Endodermal cell (in vitro differentiated cells): Measurements from ENCODE around the gene MED1. TPM values are rescaled to one million over a fixed set of nuclear protein-coding genes. Genes with fewer than 3 reads are reported as not detected.
"Not testable (repeated sequence)": the region's sequence is repeated elsewhere in the genome, so short reads cannot be mapped to it uniquely, and the experiment has no call there.

Experiments
- DNase-seq: peaks from one replicate; pipeline ENCODE4 v3.0.0-alpha.2; 2017
- H3K27ac ChIP-seq: 2 replicates; pipeline ENCODE4 v1.5.1; 2013; ENCODE audit warnings: mild to moderate bottlenecking, low read depth, low read length, moderate library complexity
- H3K27me3 ChIP-seq: 2 replicates; pipeline ENCODE4 v1.6.1; 2013; ENCODE audit warnings: mild to moderate bottlenecking, low read length, moderate library complexity; ENCODE audit not compliant: insufficient read depth, control insufficient read depth, poor library complexity, severe bottlenecking
- H3K36me3 ChIP-seq: 2 replicates; pipeline ENCODE4 v1.7.0; 2013; ENCODE audit warnings: mild to moderate bottlenecking, low read length, moderate library complexity; ENCODE audit not compliant: control insufficient read depth, insufficient read depth
- H3K4me1 ChIP-seq: one replicate; pipeline ENCODE4 v1.7.0; 2013; ENCODE audit warnings: low read length; ENCODE audit not compliant: control insufficient read depth, insufficient read depth
- H3K4me3 ChIP-seq: 2 replicates; pipeline ENCODE4 v1.5.1; 2013; ENCODE audit warnings: mild to moderate bottlenecking, low read length, moderate library complexity
- H3K9ac ChIP-seq: 2 replicates; pipeline ENCODE4 v1.6.1; 2013; ENCODE audit warnings: mild to moderate bottlenecking, low read length, moderate library complexity; ENCODE audit not compliant: poor library complexity, severe bottlenecking; ENCODE audit errors: extremely low read depth
- H3K9me3 ChIP-seq: 2 replicates; pipeline ENCODE4 v1.6.1; 2013; ENCODE audit warnings: mild to moderate bottlenecking, low read length, moderate library complexity; ENCODE audit not compliant: control insufficient read depth
- H3K27ac Mint-ChIP-seq: 2 replicates; pipeline ENCODE4 v1.8.0; 2020; ENCODE audit warnings: mixed read lengths
- H3K27me3 Mint-ChIP-seq: 2 replicates; pipeline ENCODE4 v1.8.0; 2021; ENCODE audit warnings: mild to moderate bottlenecking, mixed read lengths; ENCODE audit not compliant: insufficient read depth
- H3K36me3 Mint-ChIP-seq: 2 replicates; pipeline ENCODE4 v1.8.0; 2020; ENCODE audit warnings: low read depth, mixed read lengths
- H3K4me1 Mint-ChIP-seq: 2 replicates; pipeline ENCODE4 v1.8.0; 2020; ENCODE audit warnings: mixed read lengths
- H3K4me3 Mint-ChIP-seq: 2 replicates; pipeline ENCODE4 v1.8.0; 2020; ENCODE audit warnings: mild to moderate bottlenecking, moderate library complexity, mixed read lengths
- H3K9me3 Mint-ChIP-seq: 2 replicates; pipeline ENCODE4 v1.8.0; 2020; ENCODE audit warnings: mild to moderate bottlenecking, mixed read lengths
- WGBS, 2 experiments: methylation state at CpG; one replicate each; pipeline versions ENCODE4 v1.1.5 to v1.1.7; 2013; ENCODE audit warnings: missing lambda C conversion rate in 2 of 2, mixed read lengths in 1 of 2; ENCODE audit not compliant: insufficient coverage in 1 of 2, insufficient read length in 1 of 2; 5-methylcytosine and 5-hydroxymethylcytosine counted together
- total RNA-seq, 2 donors: library from RNA; stranded (reverse); fragmentation: NEBNext Ultra II Directional in 1 of 2; extraction: Animal tissue kit (Norgen Biotek cat#: 25700) in 1 of 2; gene quantifications; 2 replicates in 1 of 2; 3 replicates in 1 of 2; pipeline ENCODE4 v1.2.1, GENCODE V29; 2021
- TF ChIP-seq, protein P1 (sequence below): fragments of 200-600 bp; sonication (generic); conservative IDR thresholded peaks from 2 replicates; pipeline ENCODE4 v1.5.0; 2021; ENCODE audit warnings: antibody characterized with exemption, mild to moderate bottlenecking

Gene MED1
- total RNA-seq, 2 donors from 2014 or later = 56.1 to 57.5 TPM

DNA sequence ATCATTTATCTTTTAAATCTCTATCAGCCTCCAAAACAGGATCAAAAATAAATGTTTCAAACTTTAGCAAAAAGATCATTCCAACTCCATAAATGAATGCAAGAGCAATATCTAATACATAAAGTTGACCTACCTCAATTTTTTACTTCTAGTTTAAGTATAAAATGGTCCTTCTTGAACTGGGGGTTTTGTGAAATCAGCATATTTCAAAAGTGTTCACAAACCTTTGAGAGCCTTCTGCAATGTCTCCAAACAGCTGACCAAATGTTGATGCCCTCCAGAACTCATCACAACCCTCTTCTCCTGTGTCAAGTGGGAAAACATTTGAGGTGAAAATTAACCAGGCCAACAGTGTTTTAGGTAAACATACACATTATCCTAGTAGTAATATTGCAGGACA, 7.7 kb downstream of the MED1 start:
- H3K4me1 Mint-ChIP-seq = no peaks in the 10 kb centered on the region
- TF ChIP-seq, protein P1, sequence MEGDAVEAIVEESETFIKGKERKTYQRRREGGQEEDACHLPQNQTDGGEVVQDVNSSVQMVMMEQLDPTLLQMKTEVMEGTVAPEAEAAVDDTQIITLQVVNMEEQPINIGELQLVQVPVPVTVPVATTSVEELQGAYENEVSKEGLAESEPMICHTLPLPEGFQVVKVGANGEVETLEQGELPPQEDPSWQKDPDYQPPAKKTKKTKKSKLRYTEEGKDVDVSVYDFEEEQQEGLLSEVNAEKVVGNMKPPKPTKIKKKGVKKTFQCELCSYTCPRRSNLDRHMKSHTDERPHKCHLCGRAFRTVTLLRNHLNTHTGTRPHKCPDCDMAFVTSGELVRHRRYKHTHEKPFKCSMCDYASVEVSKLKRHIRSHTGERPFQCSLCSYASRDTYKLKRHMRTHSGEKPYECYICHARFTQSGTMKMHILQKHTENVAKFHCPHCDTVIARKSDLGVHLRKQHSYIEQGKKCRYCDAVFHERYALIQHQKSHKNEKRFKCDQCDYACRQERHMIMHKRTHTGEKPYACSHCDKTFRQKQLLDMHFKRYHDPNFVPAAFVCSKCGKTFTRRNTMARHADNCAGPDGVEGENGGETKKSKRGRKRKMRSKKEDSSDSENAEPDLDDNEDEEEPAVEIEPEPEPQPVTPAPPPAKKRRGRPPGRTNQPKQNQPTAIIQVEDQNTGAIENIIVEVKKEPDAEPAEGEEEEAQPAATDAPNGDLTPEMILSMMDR = no peak
- H3K27me3 Mint-ChIP-seq = no peaks in the 10 kb centered on the region
- Histone ChIP-seq H3K27ac (no peak overlapping the region), H3K4me1 (no peaks in the 10 kb centered on the region), H3K4me3 (no peak overlapping the region), H3K36me3 (peaks cover 79% of the 10 kb centered on the region), H3K27me3 (no peaks in the 10 kb centered on the region), H3K9ac (no peak overlapping the region), H3K9me3 (no peaks in the 10 kb centered on the region)
- no peak overlapping the region for H3K4me3 Mint-ChIP-seq
- H3K36me3 Mint-ChIP-seq = peaks cover 79% of the 10 kb centered on the region
- DNase-seq = no peak
- no peaks in the 10 kb centered on the region for H3K9me3 Mint-ChIP-seq
- H3K27ac Mint-ChIP-seq = no peak overlapping the region

DNA sequence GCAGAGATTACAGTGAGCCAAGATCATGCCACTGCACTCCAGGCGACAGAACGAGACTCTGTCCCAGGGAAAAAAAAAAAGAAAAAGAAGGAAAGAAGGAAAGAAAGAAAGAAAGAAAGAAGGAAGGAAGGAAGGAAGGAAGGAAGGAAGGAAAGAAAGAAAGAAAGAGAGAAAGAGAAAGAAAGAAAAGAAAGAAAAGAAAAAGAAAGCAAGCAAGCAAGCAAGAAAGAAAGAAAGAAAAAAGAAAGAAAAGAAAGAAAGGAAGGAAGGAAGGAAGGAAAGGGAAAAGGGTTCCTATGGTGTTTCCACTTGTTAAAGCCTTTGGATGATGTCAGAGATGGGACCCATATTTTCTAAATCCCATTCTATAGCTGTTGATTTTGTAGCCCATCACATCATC, 11.2 kb downstream of the MED1 start:
- H3K36me3 Mint-ChIP-seq = peaks cover 75% of the 10 kb centered on the region
- H3K4me3 ChIP-seq, H3K4me1 ChIP-seq, H3K27ac Mint-ChIP-seq, H3K4me3 Mint-ChIP-seq, H3K27me3 Mint-ChIP-seq, H3K9me3 ChIP-seq, H3K4me1 Mint-ChIP-seq, H3K27me3 ChIP-seq, DNase-seq, H3K27ac ChIP-seq, H3K9ac ChIP-seq, H3K9me3 Mint-ChIP-seq: not testable (repeated sequence)
- 98 to 100% methylated on average over 2 of the region's 2 CpGs for whole genome bisulfite sequencing, 2 experiments
- H3K36me3 ChIP-seq = peaks cover 73% of the 10 kb centered on the region

DNA sequence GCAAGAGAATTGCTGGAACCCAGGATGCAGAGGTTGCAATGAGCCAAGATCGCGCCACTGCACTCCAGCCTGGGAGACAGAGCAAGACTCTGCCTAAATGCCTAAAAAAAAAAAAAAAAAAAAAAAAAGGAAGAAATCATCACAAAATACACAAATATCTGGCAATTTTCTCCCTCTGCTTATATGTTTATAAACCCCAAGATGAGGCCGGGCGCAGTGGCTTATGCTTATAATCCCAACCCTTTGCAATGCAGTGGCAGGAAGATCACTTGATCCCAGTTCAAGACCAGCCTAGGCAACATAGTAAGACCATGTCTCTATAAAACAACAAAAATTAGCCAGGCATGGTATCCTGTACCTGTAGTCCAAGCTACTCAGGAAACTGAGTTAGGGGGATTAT, 21.5 kb downstream of the MED1 start:
- DNase-seq = no peak
- Histone ChIP-seq H3K4me3 (no peak overlapping the region), H3K9me3 (no peaks in the 10 kb centered on the region), H3K9ac (no peak overlapping the region), H3K4me1 (no peaks in the 10 kb centered on the region), H3K27me3 (no peaks in the 10 kb centered on the region), H3K36me3 (peaks cover 75% of the 10 kb centered on the region), H3K27ac (no peak overlapping the region)
- Mint-ChIP-seq H3K36me3 (peaks cover 60% of the 10 kb centered on the region), H3K4me3 (no peak overlapping the region), H3K9me3 (no peaks in the 10 kb centered on the region), H3K27ac (no peak overlapping the region), H3K4me1 (no peaks in the 10 kb centered on the region), H3K27me3 (no peaks in the 10 kb centered on the region)
- 99% methylated on average over 4 of the region's 4 CpGs; no CpG with 5 or more reads in 1 of the 2 experiments for WGBS, 2 experiments
- TF ChIP-seq, protein P1 = no peak

DNA sequence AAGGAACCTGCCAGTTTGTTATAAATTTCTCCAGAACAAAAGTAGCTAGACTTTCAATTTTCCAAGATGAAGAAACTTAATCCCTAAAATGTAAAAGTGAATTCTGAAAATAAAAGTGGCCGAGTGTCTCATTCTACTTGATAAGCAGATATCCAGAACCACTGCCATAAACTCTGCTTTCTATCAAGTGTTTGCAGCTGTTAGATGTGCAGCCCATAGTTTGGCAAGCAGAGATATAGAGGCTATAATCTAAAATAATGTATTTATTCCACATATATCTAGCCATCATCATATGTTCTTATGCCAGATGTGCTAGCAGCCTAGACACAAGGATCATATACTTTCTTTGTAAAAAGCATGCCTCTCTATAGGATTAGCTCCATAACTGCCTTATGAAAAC, 34.9 kb downstream of the MED1 start:
- Mint-ChIP-seq H3K36me3 (peaks cover 71% of the 10 kb centered on the region), H3K9me3 (no peaks in the 10 kb centered on the region), H3K27me3 (no peaks in the 10 kb centered on the region), H3K4me3 (no peak overlapping the region), H3K4me1 (no peaks in the 10 kb centered on the region), H3K27ac (no peak overlapping the region)
- TF ChIP-seq, protein P1 = no peak
- H3K9me3 ChIP-seq = no peaks in the 10 kb centered on the region
- no peak overlapping the region for H3K27ac ChIP-seq
- no peaks in the 10 kb centered on the region for H3K4me1 ChIP-seq
- DNase-seq = no peak
- H3K9ac ChIP-seq = no peak overlapping the region
- H3K36me3 ChIP-seq = peaks cover 63% of the 10 kb centered on the region
- 100% methylated on average over 1 of the region's 1 CpG for WGBS, 2 experiments
- no peaks in the 10 kb centered on the region for H3K27me3 ChIP-seq
- H3K4me3 ChIP-seq = no peak overlapping the region
